GM12878 (cell line): ENCODE results near the gene PLCG2. TPM values are rescaled to one million over a fixed set of nuclear protein-coding genes. Genes with fewer than 3 reads are reported as not detected.

Experiments used
- CEBPB ChIP-seq, 2 experiments: fragments of 150-350 bp in 1 of 2; IDR thresholded peaks; 2 replicates each; pipeline ENCODE4 v1.6.1; 2012 to 2014; ENCODE audit warnings: low read depth in 2 of 2, low read length in 2 of 2, borderline replicate concordance in 1 of 2, inconsistent platforms in 1 of 2
- FOS ChIP-seq: IDR thresholded peaks from 3 replicates; pipeline ENCODE4 v1.6.1; 2011; ENCODE audit warnings: borderline replicate concordance; ENCODE audit not compliant: insufficient read length; ENCODE audit errors: extremely low read depth
- GATAD2B ChIP-seq: fragments of 450-650 bp; conservative IDR thresholded peaks from 2 replicates; pipeline ENCODE4 v1.6.1; 2017; ENCODE audit warnings: low read depth, mild to moderate bottlenecking, moderate library complexity
- MXI1 ChIP-seq: fragments of 150-350 bp; IDR thresholded peaks from 2 replicates; pipeline ENCODE4 v1.6.1; 2011; ENCODE audit warnings: low read depth, mild to moderate bottlenecking, inconsistent platforms, low read length, improper control_type of control experiment
- MYC ChIP-seq: IDR thresholded peaks from 2 replicates; pipeline ENCODE4 v1.6.1; 2011; ENCODE audit warnings: mild to moderate bottlenecking, low read length, moderate library complexity, inconsistent platforms; ENCODE audit not compliant: insufficient read depth, insufficient replicate concordance, insufficient read length, severe bottlenecking
- NR2F1 ChIP-seq: fragments of 450-650 bp; conservative IDR thresholded peaks from 2 replicates; pipeline ENCODE4 v1.6.1; 2017; ENCODE audit warnings: mild to moderate bottlenecking
- ZNF622 ChIP-seq: fragments of 450-650 bp; IDR thresholded peaks from 2 replicates; pipeline ENCODE4 v1.6.1; 2017; ENCODE audit warnings: mild to moderate bottlenecking, inconsistent platforms
- polyA plus RNA-seq, 11 experiments: library from polyadenylated mRNA; depleted of rRNA in 4 of 11; unstranded in 6 of 11; stranded (reverse) in 5 of 11; fragments of >200 nt; fragmentation: Nextera tagmentation in 4 of 11; fragmentation: Illumina TruSeq in 1 of 11; extraction: Ambion mirVana in 4 of 11; extraction: Trizol in 1 of 11; gene quantifications; 1 replicate in 1 of 11; 2 replicates in 10 of 11; pipeline versions ENCODE4 v1.2.1 to v1.2.3, GENCODE V29; 2011 to 2016; ENCODE audit warnings: inconsistent platforms in 2 of 11, missing spikeins in 2 of 11, low read depth in 1 of 11
- total RNA-seq, 4 experiments: library from RNA; depleted of rRNA in 3 of 4; stranded (reverse); fragments of >200 nt in 3 of 4; fragmentation: Illumina TruSeq in 1 of 4; extraction: Trizol in 1 of 4; gene quantifications; 2 replicates each; pipeline versions ENCODE4 v1.2.1 to v1.2.3, GENCODE V29; 2013 to 2021
- TF ChIP-seq, protein P1 (sequence below), 3 experiments: IDR thresholded peaks in 2 of 3; conservative IDR thresholded peaks in 1 of 3; 2 replicates each; pipeline ENCODE4 v1.5.1; 2011; ENCODE audit warnings: low read depth in 3 of 3, low read length in 3 of 3, mild to moderate bottlenecking in 3 of 3, control low read depth in 2 of 3, moderate library complexity in 2 of 3, inconsistent platforms in 1 of 3, mixed read lengths in 1 of 3; ENCODE audit not compliant: control insufficient read depth in 2 of 3, insufficient read depth in 1 of 3; ENCODE audit errors: extremely low read depth in 1 of 3
- TF ChIP-seq, protein P2 (sequence below): IDR thresholded peaks from 2 replicates; pipeline ENCODE4 v1.6.1; 2012; ENCODE audit warnings: mild to moderate bottlenecking, low read depth, low read length
- TF ChIP-seq, protein P3 (sequence below): fragments of 450-650 bp; IDR thresholded peaks from 2 replicates; pipeline ENCODE4 v1.6.1; 2016; ENCODE audit warnings: mild to moderate bottlenecking
- TF ChIP-seq, protein P4 (sequence below): fragments of 450-650 bp; IDR thresholded peaks from 2 replicates; pipeline ENCODE4 v1.6.1; 2016; ENCODE audit warnings: mild to moderate bottlenecking

The PLCG2 gene
- total and polyA plus RNA-seq, 10 of the 15 experiments (the other 5 are each of a cell fraction or from before 2014, with no cell fraction given), result 47.6 to 256 (median 149) TPM

DNA sequence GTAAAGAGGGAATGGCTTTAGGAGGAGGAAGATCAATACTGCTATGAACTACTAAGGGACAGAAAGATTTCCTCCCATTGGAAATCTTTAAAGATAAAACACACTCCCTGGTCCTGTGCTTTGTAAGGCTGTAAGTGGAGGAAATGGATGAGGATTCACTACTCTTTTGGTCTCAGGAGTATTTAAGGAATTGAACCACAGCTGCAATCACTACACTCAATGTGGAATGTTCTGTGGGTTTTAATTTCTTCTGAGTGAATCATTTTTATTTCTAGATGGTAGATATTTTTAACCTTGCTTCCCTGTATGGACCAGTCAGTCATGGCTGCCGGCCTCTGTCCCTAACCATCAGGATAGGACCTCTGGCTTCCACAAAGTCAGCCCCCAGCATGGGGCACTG lies 166.6 kb downstream of the PLCG2 start (continued):
- TF ChIP-seq NR2F1 (no peak), CEBPB (IDR thresholded peaks at IDR 0.05; ENCODE audit: borderline replicate concordance in 1 of 2, low read depth in 2 of 2, low read length in 2 of 2) (no peak), MXI1 (no peak), FOS (no peak), ZNF622 (no peak), MYC (no peak), GATAD2B (no peak)
- TF ChIP-seq, protein P1, sequence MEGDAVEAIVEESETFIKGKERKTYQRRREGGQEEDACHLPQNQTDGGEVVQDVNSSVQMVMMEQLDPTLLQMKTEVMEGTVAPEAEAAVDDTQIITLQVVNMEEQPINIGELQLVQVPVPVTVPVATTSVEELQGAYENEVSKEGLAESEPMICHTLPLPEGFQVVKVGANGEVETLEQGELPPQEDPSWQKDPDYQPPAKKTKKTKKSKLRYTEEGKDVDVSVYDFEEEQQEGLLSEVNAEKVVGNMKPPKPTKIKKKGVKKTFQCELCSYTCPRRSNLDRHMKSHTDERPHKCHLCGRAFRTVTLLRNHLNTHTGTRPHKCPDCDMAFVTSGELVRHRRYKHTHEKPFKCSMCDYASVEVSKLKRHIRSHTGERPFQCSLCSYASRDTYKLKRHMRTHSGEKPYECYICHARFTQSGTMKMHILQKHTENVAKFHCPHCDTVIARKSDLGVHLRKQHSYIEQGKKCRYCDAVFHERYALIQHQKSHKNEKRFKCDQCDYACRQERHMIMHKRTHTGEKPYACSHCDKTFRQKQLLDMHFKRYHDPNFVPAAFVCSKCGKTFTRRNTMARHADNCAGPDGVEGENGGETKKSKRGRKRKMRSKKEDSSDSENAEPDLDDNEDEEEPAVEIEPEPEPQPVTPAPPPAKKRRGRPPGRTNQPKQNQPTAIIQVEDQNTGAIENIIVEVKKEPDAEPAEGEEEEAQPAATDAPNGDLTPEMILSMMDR (IDR thresholded peaks at IDR 0.05 in 2 of 3, conservative IDR thresholded peaks at IDR 0.05 in 1 of 3; ENCODE audit: control insufficient read depth in 2 of 3, extremely low read depth in 1 of 3, insufficient read depth in 1 of 3, low read depth in 3 of 3, low read length in 3 of 3), result no peak
- TF ChIP-seq, protein P2, sequence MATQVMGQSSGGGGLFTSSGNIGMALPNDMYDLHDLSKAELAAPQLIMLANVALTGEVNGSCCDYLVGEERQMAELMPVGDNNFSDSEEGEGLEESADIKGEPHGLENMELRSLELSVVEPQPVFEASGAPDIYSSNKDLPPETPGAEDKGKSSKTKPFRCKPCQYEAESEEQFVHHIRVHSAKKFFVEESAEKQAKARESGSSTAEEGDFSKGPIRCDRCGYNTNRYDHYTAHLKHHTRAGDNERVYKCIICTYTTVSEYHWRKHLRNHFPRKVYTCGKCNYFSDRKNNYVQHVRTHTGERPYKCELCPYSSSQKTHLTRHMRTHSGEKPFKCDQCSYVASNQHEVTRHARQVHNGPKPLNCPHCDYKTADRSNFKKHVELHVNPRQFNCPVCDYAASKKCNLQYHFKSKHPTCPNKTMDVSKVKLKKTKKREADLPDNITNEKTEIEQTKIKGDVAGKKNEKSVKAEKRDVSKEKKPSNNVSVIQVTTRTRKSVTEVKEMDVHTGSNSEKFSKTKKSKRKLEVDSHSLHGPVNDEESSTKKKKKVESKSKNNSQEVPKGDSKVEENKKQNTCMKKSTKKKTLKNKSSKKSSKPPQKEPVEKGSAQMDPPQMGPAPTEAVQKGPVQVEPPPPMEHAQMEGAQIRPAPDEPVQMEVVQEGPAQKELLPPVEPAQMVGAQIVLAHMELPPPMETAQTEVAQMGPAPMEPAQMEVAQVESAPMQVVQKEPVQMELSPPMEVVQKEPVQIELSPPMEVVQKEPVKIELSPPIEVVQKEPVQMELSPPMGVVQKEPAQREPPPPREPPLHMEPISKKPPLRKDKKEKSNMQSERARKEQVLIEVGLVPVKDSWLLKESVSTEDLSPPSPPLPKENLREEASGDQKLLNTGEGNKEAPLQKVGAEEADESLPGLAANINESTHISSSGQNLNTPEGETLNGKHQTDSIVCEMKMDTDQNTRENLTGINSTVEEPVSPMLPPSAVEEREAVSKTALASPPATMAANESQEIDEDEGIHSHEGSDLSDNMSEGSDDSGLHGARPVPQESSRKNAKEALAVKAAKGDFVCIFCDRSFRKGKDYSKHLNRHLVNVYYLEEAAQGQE, result no peak
- TF ChIP-seq, protein P3, sequence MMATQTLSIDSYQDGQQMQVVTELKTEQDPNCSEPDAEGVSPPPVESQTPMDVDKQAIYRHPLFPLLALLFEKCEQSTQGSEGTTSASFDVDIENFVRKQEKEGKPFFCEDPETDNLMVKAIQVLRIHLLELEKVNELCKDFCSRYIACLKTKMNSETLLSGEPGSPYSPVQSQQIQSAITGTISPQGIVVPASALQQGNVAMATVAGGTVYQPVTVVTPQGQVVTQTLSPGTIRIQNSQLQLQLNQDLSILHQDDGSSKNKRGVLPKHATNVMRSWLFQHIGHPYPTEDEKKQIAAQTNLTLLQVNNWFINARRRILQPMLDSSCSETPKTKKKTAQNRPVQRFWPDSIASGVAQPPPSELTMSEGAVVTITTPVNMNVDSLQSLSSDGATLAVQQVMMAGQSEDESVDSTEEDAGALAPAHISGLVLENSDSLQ, result no peak
- TF ChIP-seq, protein P4, sequence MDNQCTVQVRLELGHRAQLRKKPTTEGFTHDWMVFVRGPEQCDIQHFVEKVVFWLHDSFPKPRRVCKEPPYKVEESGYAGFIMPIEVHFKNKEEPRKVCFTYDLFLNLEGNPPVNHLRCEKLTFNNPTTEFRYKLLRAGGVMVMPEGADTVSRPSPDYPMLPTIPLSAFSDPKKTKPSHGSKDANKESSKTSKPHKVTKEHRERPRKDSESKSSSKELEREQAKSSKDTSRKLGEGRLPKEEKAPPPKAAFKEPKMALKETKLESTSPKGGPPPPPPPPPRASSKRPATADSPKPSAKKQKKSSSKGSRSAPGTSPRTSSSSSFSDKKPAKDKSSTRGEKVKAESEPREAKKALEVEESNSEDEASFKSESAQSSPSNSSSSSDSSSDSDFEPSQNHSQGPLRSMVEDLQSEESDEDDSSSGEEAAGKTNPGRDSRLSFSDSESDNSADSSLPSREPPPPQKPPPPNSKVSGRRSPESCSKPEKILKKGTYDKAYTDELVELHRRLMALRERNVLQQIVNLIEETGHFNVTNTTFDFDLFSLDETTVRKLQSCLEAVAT, result no peak
